Liver (tissue), 3 donors: ENCODE measurements around the gene PAN2.

Experiments
- CTCF ChIP-seq: fragments of 150-350 bp; IDR thresholded peaks from 2 replicates; pipeline ENCODE4 v1.5.1; 2017; ENCODE audit warnings: improper control_type of control experiment, low read depth, low read length; ENCODE audit not compliant: missing input control
- FOXA1 ChIP-seq: IDR thresholded peaks from 2 replicates; pipeline ENCODE4 v1.6.1; 2016; ENCODE audit warnings: antibody characterized with exemption
- GABPA ChIP-seq, 2 donors: IDR thresholded peaks in 1 of 2; conservative IDR thresholded peaks in 1 of 2; 2 replicates each; pipeline ENCODE4 v1.6.1; 2016; ENCODE audit warnings: antibody characterized with exemption in 2 of 2, mild to moderate bottlenecking in 1 of 2, moderate library complexity in 1 of 2
- HNF4G ChIP-seq: IDR thresholded peaks from 2 replicates; pipeline ENCODE4 v1.6.1; 2016; ENCODE audit warnings: antibody characterized with exemption
- JUND ChIP-seq, 2 donors: IDR thresholded peaks; 2 replicates each; pipeline ENCODE4 v1.6.1; 2016; ENCODE audit warnings: antibody characterized with exemption in 2 of 2
- MAX ChIP-seq: IDR thresholded peaks from 2 replicates; pipeline ENCODE4 v1.6.1; 2016; ENCODE audit warnings: antibody characterized with exemption
- RAD21 ChIP-seq, 2 donors: IDR thresholded peaks; 2 replicates each; pipeline ENCODE4 v1.6.1; 2016; ENCODE audit warnings: antibody characterized with exemption in 2 of 2, mild to moderate bottlenecking in 2 of 2
- REST ChIP-seq: IDR thresholded peaks from 2 replicates; pipeline ENCODE4 v1.6.1; 2016; ENCODE audit warnings: antibody characterized with exemption, mild to moderate bottlenecking
- TAF1 ChIP-seq: conservative IDR thresholded peaks from 2 replicates; pipeline ENCODE4 v1.6.1; 2016; ENCODE audit warnings: antibody characterized with exemption, mild to moderate bottlenecking
- YY1 ChIP-seq: IDR thresholded peaks from 2 replicates; pipeline ENCODE4 v1.6.1; 2016; ENCODE audit warnings: antibody characterized with exemption, mild to moderate bottlenecking
- donor health status: healthy.
- donor health status: healthy.

GRCh38 chr12:56299853-56300643 lies 33.8 kb downstream of the PAN2 start, which contains the start of gene CS:
- TF ChIP-seq JUND (IDR thresholded peaks at IDR 0.05) (peak in 1 of 2 donors; percentile 42), CTCF (no peak), HNF4G (no peak), MAX (no peak), TAF1 (peak; percentile 67), RAD21 (IDR thresholded peaks at IDR 0.05) (peak; percentile 10 to 40), YY1 (peak; percentile 77), GABPA (IDR thresholded peaks at IDR 0.05 in 1 of 2, conservative IDR thresholded peaks at IDR 0.05 in 1 of 2) (peak; percentile 19 to 68), REST (peak; percentile 58), FOXA1 (no peak)
